Measurements from ENCODE around the gene EPHA1.

DNA sequence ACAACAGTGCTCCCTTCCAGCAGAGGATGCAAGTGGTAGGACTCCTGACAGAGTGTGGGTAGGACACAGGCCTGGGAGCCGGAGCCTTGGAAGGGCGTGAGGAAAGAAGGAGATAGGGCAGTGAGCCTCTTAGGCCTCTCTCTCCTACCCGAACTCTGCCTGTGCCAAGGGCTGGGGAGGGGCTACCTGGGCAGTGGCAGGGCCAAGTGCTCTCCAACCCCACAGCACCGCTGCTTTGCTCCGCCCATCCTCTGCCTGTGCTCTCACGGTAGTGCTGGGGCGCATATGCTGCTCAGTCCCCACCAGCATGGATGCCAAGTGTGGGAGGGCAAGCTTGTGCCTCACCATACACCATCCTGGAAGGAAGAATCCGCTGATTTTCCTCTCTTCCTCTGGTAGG, 53.7 kb downstream of the EPHA1 start:
- TF ChIP-seq, protein P1, sequence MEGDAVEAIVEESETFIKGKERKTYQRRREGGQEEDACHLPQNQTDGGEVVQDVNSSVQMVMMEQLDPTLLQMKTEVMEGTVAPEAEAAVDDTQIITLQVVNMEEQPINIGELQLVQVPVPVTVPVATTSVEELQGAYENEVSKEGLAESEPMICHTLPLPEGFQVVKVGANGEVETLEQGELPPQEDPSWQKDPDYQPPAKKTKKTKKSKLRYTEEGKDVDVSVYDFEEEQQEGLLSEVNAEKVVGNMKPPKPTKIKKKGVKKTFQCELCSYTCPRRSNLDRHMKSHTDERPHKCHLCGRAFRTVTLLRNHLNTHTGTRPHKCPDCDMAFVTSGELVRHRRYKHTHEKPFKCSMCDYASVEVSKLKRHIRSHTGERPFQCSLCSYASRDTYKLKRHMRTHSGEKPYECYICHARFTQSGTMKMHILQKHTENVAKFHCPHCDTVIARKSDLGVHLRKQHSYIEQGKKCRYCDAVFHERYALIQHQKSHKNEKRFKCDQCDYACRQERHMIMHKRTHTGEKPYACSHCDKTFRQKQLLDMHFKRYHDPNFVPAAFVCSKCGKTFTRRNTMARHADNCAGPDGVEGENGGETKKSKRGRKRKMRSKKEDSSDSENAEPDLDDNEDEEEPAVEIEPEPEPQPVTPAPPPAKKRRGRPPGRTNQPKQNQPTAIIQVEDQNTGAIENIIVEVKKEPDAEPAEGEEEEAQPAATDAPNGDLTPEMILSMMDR (IDR thresholded peaks at IDR 0.05) = no peak
- TF ChIP-seq POLR2AphosphoS5 (IDR thresholded peaks at IDR 0.05) = no peak
- no peak for TF ChIP-seq POLR2A (IDR thresholded peaks at IDR 0.05; ENCODE audit: low read depth)
